Stimulated activated effector memory CD8-positive, alpha-beta T cell treated with anti-CD3 and anti-CD28 coated beads, Interleukin-12 subunit alpha, Interleukin-12 subunit beta, amount 100 ng/mL, for 72 hours (primary cell): ENCODE results near the gene KLHL29.

ENCODE experiments used
- ATAC-seq: fragments of 150-1000 bp; cut with Tn5 transposase; 2 replicates; pipeline ENCODE4 v1.10.0; 2021
- DNase-seq, 2 donors: peaks; one replicate each; pipeline ENCODE4 v3.0.0; 2021 to 2022; ENCODE audit warnings: low spot score in 2 of 2
- H3K27ac Mint-ChIP-seq: one replicate; pipeline ENCODE4 v1.8.0; 2022; ENCODE audit warnings: mild to moderate bottlenecking, mixed read lengths
- H3K36me3 Mint-ChIP-seq: one replicate; pipeline ENCODE4 v1.8.0; 2022; ENCODE audit warnings: mild to moderate bottlenecking, mixed read lengths
- H3K4me1 Mint-ChIP-seq: one replicate; pipeline ENCODE4 v1.8.0; 2022; ENCODE audit warnings: mixed read lengths
- H3K4me3 Mint-ChIP-seq: one replicate; pipeline ENCODE4 v1.8.0; 2022; ENCODE audit warnings: mild to moderate bottlenecking, mixed read lengths
- H3K9me3 Mint-ChIP-seq: one replicate; pipeline ENCODE4 v1.8.0; 2022; ENCODE audit warnings: mixed read lengths

Gene KLHL29

GRCh38 chr2:23602116-23602515 lies 217.1 kb downstream of the KLHL29 start:
- no peak overlapping the region for H3K4me3 Mint-ChIP-seq
- no peaks in the 10 kb centered on the region for H3K36me3 Mint-ChIP-seq
- peaks cover 7% of the 10 kb centered on the region for H3K9me3 Mint-ChIP-seq
- H3K4me1 Mint-ChIP-seq: no peaks in the 10 kb centered on the region
- no peak for DNase-seq
- no peak overlapping the region for H3K27ac Mint-ChIP-seq
- peak; percentile 3 for ATAC-seq

GRCh38 chr2:23603156-23603555 lies 218.2 kb downstream of the KLHL29 start:
- Mint-ChIP-seq H3K27ac (no peak overlapping the region), H3K36me3 (no peaks in the 10 kb centered on the region), H3K4me3 (no peak overlapping the region), H3K9me3 (peaks cover 7% of the 10 kb centered on the region), H3K4me1 (no peaks in the 10 kb centered on the region)
- no peak for ATAC-seq
- no peak for DNase-seq

- H3K4me3 Mint-ChIP-seq: no peak overlapping the region
- peaks cover 7% of the 10 kb centered on the region for H3K9me3 Mint-ChIP-seq
- no peak overlapping the region for H3K27ac Mint-ChIP-seq
- DNase-seq: no peak
- H3K4me1 Mint-ChIP-seq: no peaks in the 10 kb centered on the region
- H3K36me3 Mint-ChIP-seq: no peaks in the 10 kb centered on the region
- no peak for ATAC-seq
Measured at GRCh38 chr2:23603581-23603980, 218.6 kb downstream of the KLHL29 start.

GRCh38 chr2:23604731-23605130 lies 219.8 kb downstream of the KLHL29 start:
- no peak overlapping the region for H3K27ac Mint-ChIP-seq
- no peaks in the 10 kb centered on the region for H3K4me1 Mint-ChIP-seq
- H3K9me3 Mint-ChIP-seq: peaks cover 7% of the 10 kb centered on the region
- no peak overlapping the region for H3K4me3 Mint-ChIP-seq
- H3K36me3 Mint-ChIP-seq: no peaks in the 10 kb centered on the region
- ATAC-seq (no peak), DNase-seq (no peak)

- Mint-ChIP-seq H3K9me3 (peaks cover 7% of the 10 kb centered on the region), H3K4me1 (no peaks in the 10 kb centered on the region), H3K27ac (no peak overlapping the region), H3K36me3 (no peaks in the 10 kb centered on the region), H3K4me3 (no peak overlapping the region)
- ATAC-seq (no peak), DNase-seq (no peak)
Measured at GRCh38 chr2:23605236-23605635, 220.3 kb downstream of the KLHL29 start.

GRCh38 chr2:23606196-23606595 lies 221.2 kb downstream of the KLHL29 start:
- no peak for DNase-seq
- no peak overlapping the region for H3K4me3 Mint-ChIP-seq
- H3K27ac Mint-ChIP-seq: no peak overlapping the region
- H3K36me3 Mint-ChIP-seq: no peaks in the 10 kb centered on the region
- H3K4me1 Mint-ChIP-seq: no peaks in the 10 kb centered on the region
- no peak for ATAC-seq
- peaks cover 7% of the 10 kb centered on the region for H3K9me3 Mint-ChIP-seq

GRCh38 chr2:23606968-23607367 lies 222.0 kb downstream of the KLHL29 start:
- ATAC-seq (no peak), DNase-seq (no peak)
- Mint-ChIP-seq H3K4me1 (no peaks in the 10 kb centered on the region), H3K4me3 (no peak overlapping the region), H3K27ac (no peak overlapping the region), H3K36me3 (no peaks in the 10 kb centered on the region), H3K9me3 (peaks cover 7% of the 10 kb centered on the region)

- Mint-ChIP-seq H3K27ac (no peak overlapping the region), H3K4me1 (no peaks in the 10 kb centered on the region), H3K36me3 (no peaks in the 10 kb centered on the region), H3K9me3 (peaks cover 7% of the 10 kb centered on the region), H3K4me3 (no peak overlapping the region)
- no peak for DNase-seq
- no peak for ATAC-seq
Measured at GRCh38 chr2:23607925-23608324, 222.9 kb downstream of the KLHL29 start.

- ATAC-seq: no peak
- peaks cover 7% of the 10 kb centered on the region for H3K9me3 Mint-ChIP-seq
- no peaks in the 10 kb centered on the region for H3K36me3 Mint-ChIP-seq
- H3K4me3 Mint-ChIP-seq: no peak overlapping the region
- peaks cover 4% of the 10 kb centered on the region for H3K4me1 Mint-ChIP-seq
- DNase-seq: no peak
- H3K27ac Mint-ChIP-seq: no peak overlapping the region
Measured at GRCh38 chr2:23609254-23609653, 224.3 kb downstream of the KLHL29 start.

- Mint-ChIP-seq H3K4me3 (no peak overlapping the region), H3K36me3 (no peaks in the 10 kb centered on the region), H3K9me3 (no peaks in the 10 kb centered on the region), H3K27ac (no peak overlapping the region), H3K4me1 (peaks cover 11% of the 10 kb centered on the region)
- ATAC-seq: no peak
- no peak for DNase-seq
Measured at GRCh38 chr2:23611839-23612238, 226.9 kb downstream of the KLHL29 start.

- Mint-ChIP-seq H3K4me1 (peaks cover 11% of the 10 kb centered on the region), H3K9me3 (no peaks in the 10 kb centered on the region), H3K27ac (no peak overlapping the region), H3K4me3 (no peak overlapping the region), H3K36me3 (no peaks in the 10 kb centered on the region)
- no peak for DNase-seq
- ATAC-seq: peak; percentile 36
Measured at GRCh38 chr2:23614701-23615100, 229.7 kb downstream of the KLHL29 start.

GRCh38 chr2:23615216-23616020 lies 230.4 kb downstream of the KLHL29 start:
- Mint-ChIP-seq H3K4me1 (peaks cover 11% of the 10 kb centered on the region), H3K4me3 (no peak overlapping the region), H3K9me3 (no peaks in the 10 kb centered on the region), H3K27ac (no peak overlapping the region), H3K36me3 (no peaks in the 10 kb centered on the region)
- ATAC-seq (peak; percentile 12), DNase-seq (no peak)

GRCh38 chr2:23616630-23617029 lies 231.7 kb downstream of the KLHL29 start:
- no peak for ATAC-seq
- DNase-seq: no peak
- H3K9me3 Mint-ChIP-seq: no peaks in the 10 kb centered on the region

GRCh38 chr2:23617167-23617810 lies 232.3 kb downstream of the KLHL29 start:
- ATAC-seq (no peak), DNase-seq (no peak)
- Mint-ChIP-seq H3K4me3 (no peak overlapping the region), H3K27ac (no peak overlapping the region), H3K36me3 (no peaks in the 10 kb centered on the region), H3K9me3 (no peaks in the 10 kb centered on the region), H3K4me1 (peaks cover 11% of the 10 kb centered on the region)

More at GRCh38 chr2:23616630-23617029, 231.7 kb downstream of the KLHL29 start:
- no peak overlapping the region for H3K27ac Mint-ChIP-seq
- H3K36me3 Mint-ChIP-seq: no peaks in the 10 kb centered on the region
- peaks cover 11% of the 10 kb centered on the region for H3K4me1 Mint-ChIP-seq
- no peak overlapping the region for H3K4me3 Mint-ChIP-seq

- Mint-ChIP-seq H3K27ac (no peak overlapping the region), H3K4me1 (peaks cover 11% of the 10 kb centered on the region), H3K9me3 (no peaks in the 10 kb centered on the region), H3K4me3 (no peak overlapping the region), H3K36me3 (no peaks in the 10 kb centered on the region)
- DNase-seq: no peak
- ATAC-seq: no peak
Measured at GRCh38 chr2:23617811-23618215, 232.8 kb downstream of the KLHL29 start.

- no peaks in the 10 kb centered on the region for H3K9me3 Mint-ChIP-seq
- ATAC-seq (no peak), DNase-seq (no peak)
- H3K27ac Mint-ChIP-seq: no peak overlapping the region
- H3K36me3 Mint-ChIP-seq: no peaks in the 10 kb centered on the region
- peaks cover 11% of the 10 kb centered on the region for H3K4me1 Mint-ChIP-seq
- H3K4me3 Mint-ChIP-seq: no peak overlapping the region
Measured at GRCh38 chr2:23618265-23618664, 233.3 kb downstream of the KLHL29 start.
